ENCODE data around the gene LRRC4C.

LRRC4C gene

GRCh38 chr11:40104941-40105550 lies 1354.4 kb downstream of the LRRC4C start:
- no peak for DNase-seq (ENCODE audit: low read depth in 2 of 2)

DNA sequence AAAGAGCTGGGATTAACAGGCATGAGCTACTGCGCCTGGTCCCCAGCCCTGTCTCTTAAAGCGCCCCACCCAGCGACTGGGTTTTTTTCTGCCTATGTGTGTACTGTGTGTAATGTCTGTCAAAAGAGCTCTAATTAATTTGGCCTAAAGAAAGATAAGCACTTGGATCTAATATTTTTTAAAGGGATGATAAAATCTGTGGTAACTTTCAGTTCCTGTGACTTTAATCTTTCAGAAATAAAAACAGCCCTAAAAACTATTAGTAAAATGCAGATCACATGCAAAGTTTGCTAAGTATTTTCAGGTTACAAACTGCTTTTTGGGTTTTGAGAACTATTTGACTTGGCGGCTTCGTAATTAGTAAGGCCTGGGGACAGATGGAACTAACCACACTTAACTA lies 1358.7 kb downstream of the LRRC4C start:
- DNase-seq (ENCODE audit: low read depth in 2 of 2), result no peak

GRCh38 chr11:40100162-40100553 lies 1359.3 kb downstream of the LRRC4C start:
- no peak for DNase-seq (ENCODE audit: low read depth in 2 of 2)

GRCh38 chr11:40099426-40100161 lies 1359.9 kb downstream of the LRRC4C start:
- no peak for DNase-seq (ENCODE audit: low read depth in 2 of 2)

DNA sequence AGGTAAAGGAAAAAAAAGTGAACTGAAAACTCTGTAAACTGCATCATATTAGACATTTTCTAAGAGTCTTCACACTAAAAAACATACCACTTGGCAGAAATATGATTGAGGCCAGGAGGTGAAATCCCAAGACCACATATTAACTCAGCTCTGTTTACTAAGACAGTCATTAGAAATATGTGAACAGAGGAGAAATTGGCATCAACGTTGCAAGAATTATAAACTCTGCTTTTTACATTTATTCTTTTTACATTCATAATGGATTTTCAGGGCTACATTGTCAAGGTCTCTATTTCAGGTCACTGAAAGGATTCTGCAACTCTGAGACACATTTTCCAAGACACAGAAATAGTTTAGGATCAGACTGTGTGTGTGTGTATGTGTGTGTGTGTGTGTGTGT lies 1364.0 kb downstream of the LRRC4C start:
- DNase-seq (ENCODE audit: low read depth in 2 of 2), result no peak

DNA sequence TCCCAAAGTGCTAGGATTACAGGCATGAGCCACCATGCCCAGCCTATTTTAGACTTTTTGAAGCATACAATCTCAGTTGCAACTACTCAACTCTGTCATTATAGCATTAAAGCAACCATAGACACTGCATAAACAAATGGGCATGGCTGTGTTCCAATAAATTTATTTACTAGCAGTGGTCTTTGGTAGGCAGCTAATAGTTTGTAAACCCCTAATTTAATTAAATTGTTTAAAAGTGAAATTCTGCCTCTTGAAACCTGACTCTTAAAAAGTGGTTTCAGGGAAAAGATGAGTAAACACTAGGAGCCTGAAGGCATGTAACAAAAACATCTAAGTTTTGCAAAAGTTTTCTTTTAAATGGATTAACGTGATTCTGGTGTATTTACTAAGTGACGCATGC lies 1364.5 kb downstream of the LRRC4C start:
- DNase-seq (ENCODE audit: low read depth in 2 of 2), result no peak

- DNase-seq (ENCODE audit: low read depth in 2 of 2), result no peak
Measured at GRCh38 chr11:40080434-40080833, 1379.0 kb downstream of the LRRC4C start.

Data from stimulated activated CD4-positive, alpha-beta T cell treated with anti-CD3 and anti-CD28 coated beads, Interleukin-12 subunit alpha, Interleukin-12 subunit beta, amount 100 ng/mL, for 24 hours (primary cell).